OCI-LY3 (cell line): Measurements from ENCODE around the gene AQP6.

Experiments
- EZH2phosphoT487 ChIP-seq: fragments of 200-600 bp; shearing (Covaris generic); IDR thresholded peaks from 2 replicates; pipeline ENCODE4 v1.6.1; 2018; ENCODE audit warnings: antibody characterized with exemption, mixed run types, low read depth
- TF ChIP-seq, protein P1 (sequence below): fragments of 200-600, 300-600 bp; sonication (generic); IDR thresholded peaks from 2 replicates; pipeline ENCODE4 v1.5.1; 2014; ENCODE audit warnings: antibody characterized with exemption, low read length, low read depth

DNA sequence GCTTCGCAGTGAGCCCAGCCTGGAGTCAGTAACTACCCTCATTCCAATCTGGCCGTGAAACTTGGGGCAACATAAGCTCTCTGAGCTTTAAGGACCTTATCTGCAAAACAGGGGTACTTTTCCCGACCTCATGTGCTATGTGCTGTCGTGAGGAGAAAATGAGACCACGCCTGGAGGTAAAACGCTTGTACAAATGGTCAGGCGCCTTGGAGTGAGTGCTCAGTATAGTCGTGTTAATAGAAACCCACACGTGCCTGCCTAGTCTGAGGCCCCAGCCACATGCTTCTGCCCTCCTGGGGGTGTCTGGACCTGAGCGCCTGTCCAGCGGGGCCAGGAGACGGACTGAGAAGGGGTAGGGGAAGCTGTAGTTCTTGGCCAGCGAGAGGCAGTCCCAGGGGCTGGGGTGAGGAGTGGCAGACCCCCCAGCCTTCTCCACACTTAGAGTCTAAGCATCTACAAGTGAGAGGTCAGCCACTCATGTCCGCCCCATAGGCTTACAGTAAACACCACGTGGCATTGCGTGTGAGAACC lies 6.2 kb upstream of the AQP6 start:
- TF ChIP-seq, protein P1, sequence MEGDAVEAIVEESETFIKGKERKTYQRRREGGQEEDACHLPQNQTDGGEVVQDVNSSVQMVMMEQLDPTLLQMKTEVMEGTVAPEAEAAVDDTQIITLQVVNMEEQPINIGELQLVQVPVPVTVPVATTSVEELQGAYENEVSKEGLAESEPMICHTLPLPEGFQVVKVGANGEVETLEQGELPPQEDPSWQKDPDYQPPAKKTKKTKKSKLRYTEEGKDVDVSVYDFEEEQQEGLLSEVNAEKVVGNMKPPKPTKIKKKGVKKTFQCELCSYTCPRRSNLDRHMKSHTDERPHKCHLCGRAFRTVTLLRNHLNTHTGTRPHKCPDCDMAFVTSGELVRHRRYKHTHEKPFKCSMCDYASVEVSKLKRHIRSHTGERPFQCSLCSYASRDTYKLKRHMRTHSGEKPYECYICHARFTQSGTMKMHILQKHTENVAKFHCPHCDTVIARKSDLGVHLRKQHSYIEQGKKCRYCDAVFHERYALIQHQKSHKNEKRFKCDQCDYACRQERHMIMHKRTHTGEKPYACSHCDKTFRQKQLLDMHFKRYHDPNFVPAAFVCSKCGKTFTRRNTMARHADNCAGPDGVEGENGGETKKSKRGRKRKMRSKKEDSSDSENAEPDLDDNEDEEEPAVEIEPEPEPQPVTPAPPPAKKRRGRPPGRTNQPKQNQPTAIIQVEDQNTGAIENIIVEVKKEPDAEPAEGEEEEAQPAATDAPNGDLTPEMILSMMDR: no peak
- TF ChIP-seq EZH2phosphoT487: no peak
